ENCODE data around the gene CDC25A.
"Not testable (repeated sequence)": the region's sequence is repeated elsewhere in the genome, so short reads cannot be mapped to it uniquely, and the experiment has no call there.

Gene CDC25A

DNA sequence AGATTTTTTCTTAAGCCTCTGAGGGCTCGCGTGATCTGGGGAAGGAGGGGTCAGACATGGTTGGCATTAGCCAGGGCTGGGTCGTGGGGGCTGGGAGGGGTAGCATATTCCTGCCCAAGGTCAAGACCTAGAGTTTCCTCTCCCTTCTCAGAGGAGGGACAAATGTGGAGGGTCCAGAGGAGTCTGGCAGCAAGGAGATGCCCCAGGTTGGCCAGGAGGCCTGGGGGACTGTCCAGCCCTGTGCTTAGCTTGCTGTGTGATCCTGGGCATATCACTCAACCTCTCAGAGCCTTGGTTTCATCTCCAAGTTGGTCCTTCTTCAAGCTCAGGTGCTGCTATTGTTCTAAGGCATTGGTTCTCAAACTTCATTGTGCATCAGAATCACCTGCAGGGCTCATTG, 26.0 kb upstream of the CDC25A start:
- Mint-ChIP-seq H3K9me3 (ENCODE audit: low read depth) (no peaks in the 10 kb centered on the region), H3K4me3 (no peak overlapping the region), H3K4me1 (ENCODE audit: low read depth) (no peaks in the 10 kb centered on the region), H3K27me3 (no peaks in the 10 kb centered on the region), H3K27ac (no peak overlapping the region), H3K36me3 (no peaks in the 10 kb centered on the region)

DNA sequence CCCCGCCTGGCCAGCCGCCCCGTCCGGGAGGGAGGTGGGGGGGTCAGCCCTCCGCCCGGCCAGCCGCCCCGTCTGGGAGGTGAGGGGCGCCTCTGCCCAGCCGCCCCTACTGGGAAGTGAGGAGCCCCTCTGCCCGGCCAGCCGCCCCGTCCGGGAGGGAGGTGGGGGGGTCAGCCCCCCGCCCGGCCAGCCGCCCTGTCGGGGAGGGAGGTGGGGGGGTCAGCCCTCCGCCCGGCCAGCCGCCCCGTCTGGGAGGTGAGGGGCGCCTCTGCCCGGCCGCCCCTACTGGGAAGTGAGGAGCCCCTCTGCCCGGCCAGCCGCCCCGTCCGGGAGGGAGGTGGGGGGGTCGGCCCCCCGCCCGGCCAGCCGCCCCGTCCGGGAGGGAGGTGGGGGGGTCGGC, 23.6 kb upstream of the CDC25A start:
- not testable (repeated sequence) for H3K4me1 Mint-ChIP-seq (ENCODE audit: low read depth); H3K27ac Mint-ChIP-seq; H3K27me3 Mint-ChIP-seq; H3K9me3 Mint-ChIP-seq (ENCODE audit: low read depth); H3K4me3 Mint-ChIP-seq; H3K36me3 Mint-ChIP-seq

DNA sequence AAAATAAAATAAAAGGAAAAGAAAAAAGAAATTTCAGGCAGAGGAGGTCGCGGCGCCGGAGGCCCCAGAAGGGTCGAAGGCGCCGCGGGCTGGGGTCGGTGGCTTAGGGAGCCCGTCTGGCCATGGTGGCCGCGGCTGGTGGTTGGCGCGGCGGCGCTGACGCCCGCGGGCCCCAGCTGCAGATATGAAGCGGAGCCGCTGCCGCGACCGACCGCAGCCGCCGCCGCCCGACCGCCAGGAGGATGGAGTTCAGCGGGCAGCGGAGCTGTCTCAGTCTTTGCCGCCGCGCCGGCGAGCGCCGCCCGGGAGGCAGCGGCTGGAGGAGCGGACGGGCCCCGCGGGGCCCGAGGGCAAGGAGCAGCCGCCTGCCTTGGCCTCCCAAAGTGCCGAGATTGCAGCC, 22.3 kb upstream of the CDC25A start:
- H3K4me3 Mint-ChIP-seq; H3K36me3 Mint-ChIP-seq; H3K27me3 Mint-ChIP-seq; H3K4me1 Mint-ChIP-seq (ENCODE audit: low read depth); H3K9me3 Mint-ChIP-seq (ENCODE audit: low read depth); H3K27ac Mint-ChIP-seq: not testable (repeated sequence)

DNA sequence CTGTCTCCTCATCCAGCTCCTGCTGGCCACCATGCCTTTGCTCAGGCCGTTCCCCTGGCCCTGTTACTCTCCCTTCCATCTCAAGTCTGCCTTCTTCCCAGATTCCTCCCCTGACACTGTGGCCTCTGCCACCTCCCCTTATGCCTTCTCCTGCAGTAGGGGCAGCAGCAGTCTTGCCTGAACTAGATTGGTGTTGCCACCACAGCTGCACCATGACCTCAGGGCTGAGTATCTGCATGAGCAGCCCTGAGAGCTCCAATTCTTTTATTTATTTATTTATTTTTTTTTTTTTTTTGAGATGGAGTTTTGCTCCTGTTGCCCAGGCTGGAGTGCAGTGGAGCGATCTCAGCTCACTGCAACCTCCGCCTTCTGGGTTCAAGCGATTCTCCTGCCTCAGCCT, 21.2 kb upstream of the CDC25A start:
- no peaks in the 10 kb centered on the region for H3K27me3 Mint-ChIP-seq
- no peak overlapping the region for H3K27ac Mint-ChIP-seq
- no peaks in the 10 kb centered on the region for H3K9me3 Mint-ChIP-seq (ENCODE audit: low read depth)
- no peaks in the 10 kb centered on the region for H3K36me3 Mint-ChIP-seq
- H3K4me1 Mint-ChIP-seq (ENCODE audit: low read depth), result no peaks in the 10 kb centered on the region
- no peak overlapping the region for H3K4me3 Mint-ChIP-seq

DNA sequence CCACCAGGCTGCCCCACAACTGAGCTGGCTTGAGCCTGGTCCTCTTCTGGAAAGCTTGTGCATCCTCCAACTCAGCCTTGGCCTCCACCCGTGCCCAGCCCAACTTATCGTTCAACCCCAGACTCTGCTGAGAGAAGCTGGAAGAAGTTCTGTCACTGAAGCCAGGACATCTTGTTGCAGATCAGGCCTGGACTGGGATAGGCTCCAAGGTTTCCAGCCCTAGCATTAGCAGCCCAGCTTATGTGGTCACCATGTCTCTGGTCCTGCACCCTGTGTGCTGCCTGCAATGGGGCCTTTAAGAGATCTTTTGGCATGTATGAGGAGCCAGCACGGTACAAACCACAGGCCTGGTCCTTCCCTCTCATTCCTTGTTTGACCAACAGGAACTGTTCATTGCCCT, 19.9 kb upstream of the CDC25A start:
- H3K27me3 Mint-ChIP-seq, result no peaks in the 10 kb centered on the region
- no peaks in the 10 kb centered on the region for H3K36me3 Mint-ChIP-seq

DNA sequence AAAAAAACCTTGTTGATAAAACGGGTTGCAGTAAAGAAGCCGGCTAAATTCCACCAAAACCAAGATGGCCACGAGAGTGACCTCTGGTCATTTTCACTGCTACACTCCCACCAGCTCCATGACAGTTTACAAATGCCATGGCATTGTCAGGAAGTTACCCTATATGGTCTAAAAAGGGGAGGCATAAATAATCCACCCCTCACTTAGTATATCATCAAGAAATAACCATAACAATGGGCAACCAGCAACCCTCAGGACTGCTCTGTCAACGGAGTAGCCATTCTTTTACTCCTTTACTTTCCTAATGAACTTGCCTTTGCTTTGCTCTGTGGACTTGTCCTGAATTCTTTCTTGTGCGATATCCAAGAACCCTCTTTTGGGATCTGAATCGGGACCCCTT, 14.4 kb upstream of the CDC25A start:
- H3K9me3 Mint-ChIP-seq (ENCODE audit: low read depth), result no peaks in the 10 kb centered on the region
- H3K4me3 Mint-ChIP-seq, result no peak overlapping the region
- H3K27me3 Mint-ChIP-seq, result no peaks in the 10 kb centered on the region
- no peaks in the 10 kb centered on the region for H3K36me3 Mint-ChIP-seq
- H3K4me1 Mint-ChIP-seq (ENCODE audit: low read depth), result no peaks in the 10 kb centered on the region
- H3K27ac Mint-ChIP-seq, result no peak overlapping the region

More for the DNA sequence above, 19.9 kb upstream of the CDC25A start:
- Mint-ChIP-seq H3K27ac (no peak overlapping the region), H3K4me1 (ENCODE audit: low read depth) (no peaks in the 10 kb centered on the region), H3K9me3 (ENCODE audit: low read depth) (no peaks in the 10 kb centered on the region), H3K4me3 (no peak overlapping the region)

DNA sequence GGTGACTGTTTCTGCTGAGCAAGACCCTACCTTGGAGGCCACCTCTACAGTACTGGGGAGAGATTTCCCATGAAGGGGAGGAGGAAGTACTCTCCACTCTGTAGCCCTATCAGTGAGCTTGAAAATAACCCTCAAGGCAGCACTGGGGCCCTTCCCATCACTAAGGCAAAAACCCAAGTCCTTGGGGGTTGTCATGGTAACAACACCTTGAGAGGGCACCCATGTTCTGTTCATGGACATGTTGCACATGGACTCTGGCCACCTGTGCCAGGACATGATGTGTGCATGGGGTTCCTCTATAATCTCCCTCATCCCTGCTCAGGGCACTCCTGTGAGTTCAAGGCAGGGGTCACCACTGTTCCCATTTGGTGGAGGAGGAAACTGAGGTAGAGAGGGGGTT, 10.9 kb upstream of the CDC25A start:
- no peaks in the 10 kb centered on the region for H3K4me1 Mint-ChIP-seq (ENCODE audit: low read depth)

DNA sequence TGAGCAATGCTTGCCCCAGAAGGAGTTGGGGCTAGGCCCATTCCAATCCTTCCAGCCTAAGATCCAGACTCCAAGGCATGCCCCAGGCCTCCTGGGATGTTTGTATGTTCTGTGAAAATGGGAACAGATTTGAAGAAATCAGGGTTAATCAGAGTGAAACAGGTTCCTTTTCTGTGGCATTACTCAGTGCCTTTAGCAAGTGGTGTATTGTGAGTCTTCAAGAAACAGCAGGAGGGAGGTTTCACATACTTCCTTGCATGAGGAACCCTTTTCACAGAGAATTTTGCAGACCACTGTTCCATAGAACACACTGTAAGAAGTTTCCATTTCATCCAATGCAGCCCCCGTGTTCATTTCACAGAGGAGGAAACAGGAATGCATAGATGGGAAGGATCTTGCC, 8.4 kb upstream of the CDC25A start:
- Mint-ChIP-seq H3K4me3 (no peak overlapping the region), H3K9me3 (ENCODE audit: low read depth) (no peaks in the 10 kb centered on the region), H3K4me1 (ENCODE audit: low read depth) (no peaks in the 10 kb centered on the region), H3K27ac (no peak overlapping the region), H3K27me3 (no peaks in the 10 kb centered on the region), H3K36me3 (no peaks in the 10 kb centered on the region)

More for the DNA sequence above, 10.9 kb upstream of the CDC25A start:
- no peaks in the 10 kb centered on the region for H3K27me3 Mint-ChIP-seq
- H3K4me3 Mint-ChIP-seq, result no peak overlapping the region
- no peaks in the 10 kb centered on the region for H3K9me3 Mint-ChIP-seq (ENCODE audit: low read depth)
- H3K36me3 Mint-ChIP-seq, result no peaks in the 10 kb centered on the region
- no peak overlapping the region for H3K27ac Mint-ChIP-seq

DNA sequence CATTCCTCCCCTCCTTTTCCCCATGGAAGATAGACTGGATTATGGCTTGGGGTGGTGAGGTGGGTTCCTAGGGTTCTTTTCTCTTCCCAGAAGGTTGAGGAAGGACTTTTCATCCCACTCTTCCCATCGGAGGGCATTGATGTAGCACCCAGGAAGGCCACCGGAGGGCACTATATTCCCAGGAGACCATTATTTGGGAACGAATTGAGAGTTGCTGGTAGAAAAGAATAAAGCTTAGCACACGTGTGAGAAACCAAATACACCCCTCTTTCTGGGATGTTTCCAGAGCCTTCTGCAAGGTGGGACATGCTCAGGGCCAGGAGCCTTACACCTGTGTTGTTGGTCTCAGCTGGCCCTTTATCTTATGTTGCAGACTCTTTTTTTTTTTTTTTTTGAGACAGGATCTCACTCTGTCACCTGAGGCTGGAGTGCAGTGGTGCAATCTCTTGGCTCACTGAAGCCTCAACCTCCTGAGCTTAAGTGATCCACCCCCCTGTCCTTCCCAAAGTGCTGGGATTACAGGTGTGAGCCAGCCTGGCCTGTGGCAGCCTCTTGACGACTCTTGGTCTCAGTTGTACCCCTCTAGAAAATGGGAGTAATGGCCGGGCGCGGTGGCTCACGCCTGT, 6.3 kb upstream of the CDC25A start:
- Mint-ChIP-seq H3K4me3 (no peak overlapping the region), H3K9me3 (ENCODE audit: low read depth) (no peaks in the 10 kb centered on the region), H3K36me3 (no peaks in the 10 kb centered on the region), H3K27ac (no peak overlapping the region), H3K27me3 (no peaks in the 10 kb centered on the region), H3K4me1 (ENCODE audit: low read depth) (no peaks in the 10 kb centered on the region)

DNA sequence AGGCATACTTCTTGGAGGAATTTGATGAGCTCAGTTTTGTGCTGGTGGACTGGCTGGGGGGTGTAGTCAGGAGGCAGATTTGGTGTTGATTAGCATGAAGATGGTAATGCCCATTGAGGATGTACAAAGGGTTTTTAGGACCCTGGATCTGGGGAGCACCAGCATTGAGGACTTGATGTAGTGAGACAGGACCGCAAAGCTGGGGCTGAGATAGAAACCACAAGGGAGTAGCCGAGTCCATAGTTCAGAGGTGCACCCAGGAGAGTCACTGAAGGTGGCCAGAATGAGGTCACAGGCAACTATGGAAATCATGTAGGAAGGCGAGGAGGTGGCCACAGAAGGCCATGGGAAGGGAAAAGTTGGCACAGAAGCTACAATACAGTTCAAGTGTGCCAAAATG, 2.7 kb upstream of the CDC25A start:
- H3K36me3 Mint-ChIP-seq, result peaks cover 9% of the 10 kb centered on the region

DNA sequence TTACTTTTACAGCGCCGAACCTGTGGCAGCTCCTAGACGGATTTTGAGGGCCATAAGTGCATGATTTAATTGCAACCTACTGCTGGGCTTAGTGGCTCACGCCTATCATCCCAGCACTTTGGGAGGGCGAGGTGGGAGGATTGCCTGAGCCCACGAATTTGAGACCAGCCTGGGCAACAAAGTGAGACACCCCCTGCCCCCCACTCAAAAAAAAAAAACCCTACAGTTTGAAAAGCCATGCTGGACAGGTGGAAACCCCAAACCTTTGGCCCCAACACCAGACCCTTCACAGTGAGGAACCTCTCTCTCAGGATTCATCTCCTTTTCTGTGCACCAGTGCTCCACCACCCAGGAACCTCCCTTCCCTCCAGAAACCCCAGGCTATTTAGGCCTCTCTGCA, 1.1 kb upstream of the CDC25A start:
- Mint-ChIP-seq H3K27ac (no peak overlapping the region), H3K36me3 (peaks cover 11% of the 10 kb centered on the region), H3K4me3 (no peak overlapping the region), H3K4me1 (ENCODE audit: low read depth) (peaks cover 10% of the 10 kb centered on the region), H3K27me3 (peaks cover 12% of the 10 kb centered on the region), H3K9me3 (ENCODE audit: low read depth) (no peaks in the 10 kb centered on the region)

More for the DNA sequence above, 2.7 kb upstream of the CDC25A start:
- H3K9me3 Mint-ChIP-seq (ENCODE audit: low read depth), result no peaks in the 10 kb centered on the region
- H3K4me3 Mint-ChIP-seq, result no peak overlapping the region
- H3K4me1 Mint-ChIP-seq (ENCODE audit: low read depth), result peaks cover 10% of the 10 kb centered on the region
- H3K27me3 Mint-ChIP-seq, result peaks cover 9% of the 10 kb centered on the region
- no peak overlapping the region for H3K27ac Mint-ChIP-seq

DNA sequence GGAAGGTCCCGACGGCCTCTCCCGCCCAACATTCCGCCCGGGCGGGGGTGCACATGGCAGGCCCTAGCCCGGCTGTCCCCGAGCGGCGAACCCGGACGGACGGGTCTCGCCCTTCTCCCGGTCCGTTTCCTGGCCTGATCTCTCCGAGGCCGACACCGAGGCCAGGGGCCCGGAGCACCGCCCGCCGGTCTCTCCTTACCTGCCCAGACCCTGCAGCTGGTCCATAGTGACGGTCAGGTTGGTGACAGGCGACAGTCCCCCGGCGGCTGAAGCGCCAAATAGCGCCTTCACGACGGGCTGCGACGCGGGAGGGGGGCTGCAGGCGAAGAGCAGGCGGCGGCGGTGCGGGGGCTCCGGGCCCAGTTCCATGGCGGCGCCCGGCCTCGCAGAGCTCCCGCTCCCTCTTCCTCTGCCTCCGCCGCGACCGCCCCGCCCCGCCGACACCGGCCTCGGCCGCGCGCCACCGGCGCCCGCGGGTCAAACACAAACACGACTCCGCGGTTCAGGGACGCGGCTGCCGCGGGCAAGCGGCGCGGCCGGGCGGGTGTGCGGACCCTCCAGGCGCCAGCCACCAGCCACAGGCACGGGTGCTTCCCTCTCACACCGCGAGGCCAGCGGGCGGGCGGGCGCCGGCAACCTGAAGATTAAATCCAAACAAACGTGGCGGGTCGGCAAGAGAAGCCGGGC, 495 bp downstream of the CDC25A start:
- peak overlapping the region; percentile 93 for H3K4me3 Mint-ChIP-seq
- H3K36me3 Mint-ChIP-seq, result peaks cover 11% of the 10 kb centered on the region
- no peak overlapping the region for H3K27ac Mint-ChIP-seq
- peaks cover 14% of the 10 kb centered on the region for H3K27me3 Mint-ChIP-seq
- no peaks in the 10 kb centered on the region for H3K9me3 Mint-ChIP-seq (ENCODE audit: low read depth)
- H3K4me1 Mint-ChIP-seq (ENCODE audit: low read depth), result peaks cover 10% of the 10 kb centered on the region

DNA sequence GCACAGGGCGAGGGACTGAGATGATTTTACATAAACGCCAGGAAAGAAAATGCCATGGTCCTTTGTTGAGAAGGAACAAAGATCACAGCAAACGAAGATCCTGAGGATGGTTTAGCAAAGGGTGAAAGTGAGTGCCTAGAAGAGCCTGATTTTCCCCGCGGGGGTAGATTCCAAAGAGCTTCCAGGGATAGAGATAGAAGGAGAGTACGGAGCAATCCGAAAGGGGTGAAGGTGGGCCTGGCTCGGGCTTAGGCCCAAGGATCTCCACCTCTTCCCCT, 977 bp downstream of the CDC25A start:
- Mint-ChIP-seq H3K4me3 (peak overlapping the region; percentile 89), H3K27me3 (peaks cover 14% of the 10 kb centered on the region), H3K9me3 (ENCODE audit: low read depth) (no peaks in the 10 kb centered on the region), H3K36me3 (peaks cover 11% of the 10 kb centered on the region), H3K4me1 (ENCODE audit: low read depth) (peaks cover 10% of the 10 kb centered on the region), H3K27ac (peak overlapping the region; percentile 77)

DNA sequence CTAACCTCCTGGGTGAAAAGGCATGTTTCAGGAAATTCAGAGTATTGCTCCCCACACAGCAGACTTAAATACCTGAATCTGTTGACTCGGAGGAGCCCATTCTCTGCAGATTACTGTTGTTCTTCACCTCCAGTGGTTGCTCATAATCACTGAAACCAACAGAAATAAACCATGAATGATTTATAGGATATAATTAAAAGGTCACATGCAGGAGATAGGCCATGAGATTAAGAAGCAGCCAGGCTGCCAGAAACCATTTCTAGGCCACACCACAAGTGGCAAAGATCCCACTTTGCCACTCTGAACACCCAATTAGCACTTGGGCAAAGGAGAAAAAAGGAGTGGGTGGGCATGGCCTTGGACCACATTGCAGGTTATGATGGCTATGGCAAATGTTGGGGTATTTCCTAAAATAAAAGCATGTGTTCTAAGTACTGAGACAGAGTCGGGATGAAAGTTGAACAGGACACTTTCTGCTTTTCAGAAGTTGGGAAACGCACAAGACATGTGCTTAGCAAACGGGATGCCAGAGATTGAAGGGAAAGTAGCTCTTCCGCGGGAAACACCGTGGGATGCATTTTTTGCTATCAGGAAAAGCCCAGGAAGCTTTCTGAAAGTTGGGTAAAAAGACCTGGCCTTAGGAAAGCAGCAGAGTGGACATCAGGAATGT, 1.5 kb downstream of the CDC25A start:
- Mint-ChIP-seq H3K4me3 (peak overlapping the region; percentile 89), H3K9me3 (ENCODE audit: low read depth) (no peaks in the 10 kb centered on the region), H3K36me3 (peaks cover 14% of the 10 kb centered on the region), H3K4me1 (ENCODE audit: low read depth) (peaks cover 10% of the 10 kb centered on the region), H3K27ac (peak overlapping the region; percentile 77), H3K27me3 (peaks cover 14% of the 10 kb centered on the region)

DNA sequence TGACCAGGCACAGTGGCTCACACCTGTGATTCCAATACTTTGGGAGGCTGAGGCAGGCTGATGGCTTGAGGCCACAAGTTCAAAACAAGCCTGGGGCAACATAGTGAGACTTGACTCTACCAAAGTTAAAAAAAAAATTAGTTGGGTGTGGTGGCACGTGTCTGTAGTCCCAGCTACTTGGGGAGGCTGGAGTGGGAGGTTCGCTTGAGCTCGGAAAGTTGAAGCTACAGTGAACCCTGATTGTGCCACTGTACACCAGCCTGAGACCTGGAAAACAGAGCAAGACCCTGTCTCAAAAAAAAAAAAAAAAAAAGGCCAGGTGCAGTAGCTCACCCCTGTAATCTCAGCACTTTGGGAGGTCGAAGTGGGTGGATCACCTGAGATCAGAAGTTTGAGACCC, 3.1 kb downstream of the CDC25A start:
- Mint-ChIP-seq H3K27ac (no peak overlapping the region), H3K27me3 (peaks cover 14% of the 10 kb centered on the region), H3K36me3 (peaks cover 16% of the 10 kb centered on the region), H3K4me1 (ENCODE audit: low read depth) (peaks cover 10% of the 10 kb centered on the region), H3K4me3 (no peak overlapping the region), H3K9me3 (ENCODE audit: low read depth) (no peaks in the 10 kb centered on the region)

DNA sequence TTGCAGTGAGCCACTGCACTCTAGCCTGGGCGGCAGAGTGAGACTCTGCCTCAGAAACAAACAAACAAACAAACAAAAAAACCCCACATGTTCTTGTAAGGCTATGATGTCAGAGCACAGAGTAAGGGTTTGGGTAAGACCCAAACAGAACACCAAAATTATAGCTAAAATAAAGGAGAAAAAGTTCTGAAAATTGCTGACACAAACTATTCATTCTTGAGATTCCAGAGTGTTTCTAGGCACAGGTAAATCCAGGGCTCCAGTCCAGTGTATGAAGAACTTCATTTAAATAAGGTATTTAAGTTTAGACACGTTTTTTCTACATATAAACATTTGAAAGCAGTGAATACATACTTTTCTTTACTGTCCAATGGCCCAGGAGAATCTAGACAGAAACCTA, 3.9 kb downstream of the CDC25A start:
- Mint-ChIP-seq H3K4me1 (ENCODE audit: low read depth) (peaks cover 10% of the 10 kb centered on the region), H3K9me3 (ENCODE audit: low read depth) (no peaks in the 10 kb centered on the region), H3K27me3 (peaks cover 14% of the 10 kb centered on the region), H3K4me3 (no peak overlapping the region), H3K36me3 (peaks cover 18% of the 10 kb centered on the region), H3K27ac (no peak overlapping the region)
